HG02870 (cell line): Measurements from ENCODE around the gene LAIR1.
"Not testable (repeated sequence)": the region's sequence is repeated elsewhere in the genome, so short reads cannot be mapped to it uniquely, and the experiment has no call there.

ENCODE experiments used
- ATAC-seq: cut with Tn5 transposase; IDR thresholded peaks from one replicate; pipeline ENCODE4 v1.9.1; 2021; ENCODE audit warnings: mild to moderate bottlenecking, moderate library complexity; ENCODE audit not compliant: unreplicated experiment

The LAIR1 gene

GRCh38 chr19:54364775-54365257, at the start of gene LAIR1:
LAIR1 (minus strand) TSS chr19:54364931; CDS start chr19:54364804, 127 bp downstream.
- no peak for ATAC-seq

GRCh38 chr19:54414156-54414555, 49.4 kb upstream of the LAIR1 start:
- no peak for ATAC-seq

- no peak for ATAC-seq
Measured at GRCh38 chr19:54412877-54413276, 48.1 kb upstream of the LAIR1 start.

GRCh38 chr19:54411033-54411432, 46.3 kb upstream of the LAIR1 start:
- ATAC-seq: no peak

GRCh38 chr19:54408456-54409026, 43.8 kb upstream of the LAIR1 start:
- ATAC-seq: no peak

GRCh38 chr19:54407780-54408179, 43.0 kb upstream of the LAIR1 start:
- ATAC-seq: no peak

GRCh38 chr19:54405628-54406027, 40.9 kb upstream of the LAIR1 start:
- ATAC-seq: no peak

- ATAC-seq: no peak
Measured at GRCh38 chr19:54403054-54403453, 38.3 kb upstream of the LAIR1 start.

GRCh38 chr19:54400913-54401312, 36.2 kb upstream of the LAIR1 start:
- ATAC-seq: no peak

GRCh38 chr19:54399189-54399588, 34.5 kb upstream of the LAIR1 start:
- ATAC-seq: no peak

GRCh38 chr19:54395685-54396084, 31.0 kb upstream of the LAIR1 start:
- ATAC-seq: no peak

GRCh38 chr19:54393381-54393780, 28.6 kb upstream of the LAIR1 start:
- no peak for ATAC-seq

- ATAC-seq: no peak
Measured at GRCh38 chr19:54392105-54392504, 27.4 kb upstream of the LAIR1 start.

- ATAC-seq: no peak
Measured at GRCh38 chr19:54391589-54392061, 26.9 kb upstream of the LAIR1 start.

GRCh38 chr19:54390942-54391577, 26.3 kb upstream of the LAIR1 start:
- ATAC-seq: no peak

GRCh38 chr19:54389553-54389952, 24.8 kb upstream of the LAIR1 start:
- ATAC-seq: no peak

- ATAC-seq: no peak
Measured at GRCh38 chr19:54388802-54389139, 24.0 kb upstream of the LAIR1 start.

GRCh38 chr19:54387991-54388801, 23.5 kb upstream of the LAIR1 start:
- ATAC-seq: no peak

GRCh38 chr19:54383330-54383729, 18.6 kb upstream of the LAIR1 start:
- no peak for ATAC-seq

GRCh38 chr19:54382041-54382440, 17.3 kb upstream of the LAIR1 start:
- ATAC-seq: not testable (repeated sequence)

- ATAC-seq: no peak
Measured at GRCh38 chr19:54380897-54381296, 16.2 kb upstream of the LAIR1 start.

- ATAC-seq: no peak
Measured at GRCh38 chr19:54379187-54379678, 14.5 kb upstream of the LAIR1 start.
